K562 (cell line): Measurements from ENCODE around the gene RGS9BP. TPM values are rescaled to one million over a fixed set of nuclear protein-coding genes. Genes with fewer than 3 reads are reported as not detected.
A peak's percentile ranks its signal among the peaks of the same experiment; 100 is the strongest.
"Not testable (repeated sequence)": the region's sequence is repeated elsewhere in the genome, so short reads cannot be mapped to it uniquely, and the experiment has no call there.

Source experiments
- ATAC-seq: fragments of 200-7000 bp; cut with Tn5 transposase; 3 replicates; pipeline ENCODE4 v1.9.1; 2020; ENCODE audit warnings: moderate library complexity
- BruUV-seq: library from RNA; stranded (reverse); fragments of 400-500 nt; replicated peaks from 2 replicates; lab custom pipeline; 2021; lab: Mats Ljungman, UMichigan
- CTCF ChIA-PET: fragments of 300-600 bp; formaldehyde crosslinking; extraction: SDS; loops from one replicate; lab custom pipeline; 2021; ENCODE audit warnings: low intra/inter-chr PET ratio; lab: Yijun Ruan, JAX
- POLR2A ChIA-PET: fragments of 300-600, 350-650 bp; sonication (Branson Sonifier 250); formaldehyde crosslinking; extraction: SDS; loops from one replicate; lab custom pipeline; 2021; ENCODE audit warnings: antibody characterized with exemption, inconsistent platforms; lab: Yijun Ruan, JAX
- DNase-seq, 4 experiments: peaks; one replicate each; pipeline versions ENCODE4 v3.0.0 to v3.0.0-alpha.2; 2011 to 2018; ENCODE audit warnings: low spot score in 3 of 4, mixed read lengths in 3 of 4; ENCODE audit errors: extremely low read depth in 1 of 4
- FAIRE-seq: peaks from 2 replicates; lab custom pipeline; 2011; peaks lifted over from hg19 to GRCh38; lab: Jason Lieb, UNC
- H2AFZ ChIP-seq: 2 replicates; pipeline ENCODE4 v1.6.0; 2011; ENCODE audit warnings: low read depth, low read length, control low read depth, inconsistent platforms
- H3K27ac ChIP-seq: fragments of 200-600 bp; 3 replicates; pipeline ENCODE4 v1.8.0; 2011; ENCODE audit warnings: low read depth, mild to moderate bottlenecking, control low read depth, inconsistent platforms, low read length, moderate library complexity, mixed read lengths; ENCODE audit errors: extremely low read depth
- H3K27me3 ChIP-seq, 2 experiments: fragments of 300-600 bp in 1 of 2; 2 replicates in 1 of 2; 3 replicates in 1 of 2; pipeline versions ENCODE4 v1.6.0 to v1.8.0; 2011; ENCODE audit warnings: inconsistent platforms in 2 of 2, low read length in 2 of 2, mild to moderate bottlenecking in 1 of 2, mixed read lengths in 1 of 2, moderate library complexity in 1 of 2; ENCODE audit not compliant: control insufficient read depth in 2 of 2, insufficient read depth in 2 of 2
- H3K36me3 ChIP-seq: fragments of 300-600 bp; 3 replicates; pipeline ENCODE4 v1.8.0; 2011; ENCODE audit warnings: mild to moderate bottlenecking, low read length, inconsistent platforms; ENCODE audit not compliant: control insufficient read depth, insufficient read depth
- H3K4me1 ChIP-seq, 2 experiments: fragments of 200-600 bp in 1 of 2; replicated peaks in 1 of 2; 2 replicates in 1 of 2; 3 replicates in 1 of 2; pipeline versions ENCODE4 v1.5.1 to v1.8.0; 2011; ENCODE audit warnings: inconsistent platforms in 2 of 2, low read length in 2 of 2, mild to moderate bottlenecking in 1 of 2, mixed read lengths in 1 of 2, moderate library complexity in 1 of 2; ENCODE audit not compliant: control insufficient read depth in 2 of 2, insufficient read depth in 2 of 2
- H3K4me2 ChIP-seq: 2 replicates; pipeline ENCODE4 v1.6.1; 2011; ENCODE audit warnings: low read length, control low read depth, inconsistent platforms, mixed read lengths; ENCODE audit not compliant: insufficient read depth
- H3K4me3 ChIP-seq: fragments of 200-600 bp; sonication (generic), shearing (Covaris generic); 2 replicates; pipeline ENCODE4 v1.5.1; 2016; ENCODE audit warnings: control low read depth, inconsistent platforms
- H3K79me2 ChIP-seq: fragments of 200-600 bp; 3 replicates; pipeline ENCODE4 v1.8.0; 2011; ENCODE audit warnings: low read length, inconsistent platforms; ENCODE audit not compliant: control insufficient read depth, insufficient read depth
- H3K9ac ChIP-seq, 2 experiments: 2 replicates each; pipeline versions ENCODE4 v1.6.0 to v1.6.1; 2011; ENCODE audit warnings: low read depth in 2 of 2, low read length in 2 of 2, control low read depth in 1 of 2, inconsistent platforms in 1 of 2, mild to moderate bottlenecking in 1 of 2, mixed read lengths in 1 of 2; ENCODE audit not compliant: insufficient read depth in 1 of 2
- H3K9me1 ChIP-seq: one replicate; pipeline ENCODE4 v1.6.0; 2011; ENCODE audit warnings: inconsistent platforms, mild to moderate bottlenecking, low read length, moderate library complexity; ENCODE audit not compliant: control insufficient read depth, insufficient read depth
- H3K9me3 ChIP-seq: replicated peaks from 2 replicates; pipeline ENCODE4 v1.5.1; 2011; ENCODE audit warnings: low read depth, low read length, inconsistent platforms; ENCODE audit not compliant: control insufficient read depth, insufficient read depth
- H4K20me1 ChIP-seq: replicated peaks from 2 replicates; pipeline ENCODE4 v1.6.1; 2011; ENCODE audit warnings: low read length, inconsistent platforms, mixed read lengths; ENCODE audit not compliant: control insufficient read depth, insufficient read depth
- MEIS2 ChIP-seq: fragments of 450-650 bp; IDR thresholded peaks from 2 replicates; pipeline ENCODE4 v1.6.1; 2014; ENCODE audit warnings: mild to moderate bottlenecking; ENCODE audit not compliant: partially characterized antibody
- TEAD4 ChIP-seq, 2 experiments: sonication (generic) in 1 of 2; formaldehyde crosslinking in 1 of 2; IDR thresholded peaks; 2 replicates each; pipeline versions ENCODE4 v1.6.1 to v1.8.0; 2012 to 2022; ENCODE audit warnings: borderline replicate concordance in 1 of 2, inconsistent platforms in 1 of 2, low read length in 1 of 2, mild to moderate bottlenecking in 1 of 2, missing genetic modification reagents in 1 of 2
- whole genome bisulfite sequencing: fragments of 100-300 bp; shearing (Covaris generic); methylation state at CpG from one replicate; pipeline ENCODE4 v1.1.6; 2016; ENCODE audit warnings: low coverage, mixed read lengths; ENCODE audit not compliant: insufficient coverage; ENCODE audit errors: missing lambda C conversion rate; 5-methylcytosine and 5-hydroxymethylcytosine counted together
- in situ Hi-C: fragments of 300-500 bp; cut with MboI; formaldehyde crosslinking; loops from 4 replicates; pipeline ENCODE4 v1.15.0; 2018; ENCODE audit warnings: inconsistent platforms, mixed read lengths
- intact Hi-C: fragments of 100-400 bp; cut with micrococcal nuclease; formaldehyde crosslinking; loops from 2 replicates; pipeline ENCODE4 v1.14.2; 2022
- polyA plus RNA-seq, 8 experiments: library from polyadenylated mRNA; depleted of rRNA in 4 of 8; stranded (reverse) in 5 of 8; unstranded in 3 of 8; fragments of >200 nt; fragmentation: Nextera tagmentation in 2 of 8; fragmentation: Illumina TruSeq in 1 of 8; extraction: Ambion mirVana in 2 of 8; extraction: Trizol in 1 of 8; gene quantifications; 2 replicates each; pipeline versions ENCODE4 v1.2.1 to v1.2.3, GENCODE V29; 2011 to 2014; ENCODE audit warnings: inconsistent platforms in 1 of 8, missing spikeins in 1 of 8
- total RNA-seq, 7 experiments: library from RNA; depleted of rRNA in 6 of 7; stranded (reverse); fragments of >200 nt in 6 of 7; fragmentation: Illumina TruSeq in 2 of 7; extraction: Trizol in 2 of 7; gene quantifications; 2 replicates each; pipeline versions ENCODE4 v1.2.1 to v1.2.3, GENCODE V29; 2011 to 2021; ENCODE audit warnings: low replicate concordance in 1 of 7

Gene RGS9BP
- total and polyA plus RNA-seq, 9 of the 15 experiments (the other 6 are each of a cell fraction or from before 2014, with no cell fraction given) = 0.03 to 1.3 (median 0.49) TPM

DNA sequence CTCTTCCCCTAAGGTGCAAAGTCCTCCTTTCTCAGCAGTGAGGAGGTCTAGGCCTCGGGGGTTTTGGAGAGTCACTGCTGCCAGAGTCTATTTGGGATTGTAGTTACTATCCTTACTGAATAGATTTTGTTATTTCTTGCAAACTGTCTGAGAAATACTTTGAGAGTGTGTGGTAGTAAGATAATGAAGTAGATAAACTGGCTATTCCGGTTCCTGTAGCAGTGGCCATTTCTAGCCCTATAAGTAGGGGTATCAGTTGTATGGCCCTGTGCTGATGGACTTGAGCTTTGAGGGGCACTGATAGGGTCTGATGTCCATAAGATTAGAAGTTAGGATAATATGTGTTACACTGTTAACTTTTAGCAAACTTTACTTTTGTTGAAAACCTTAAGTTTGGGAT, 18.7 kb downstream of the RGS9BP start:
- FAIRE-seq, CTCF ChIA-PET: not testable (repeated sequence)
- 40% methylated on average over 2 of the region's 2 CpGs for WGBS

DNA sequence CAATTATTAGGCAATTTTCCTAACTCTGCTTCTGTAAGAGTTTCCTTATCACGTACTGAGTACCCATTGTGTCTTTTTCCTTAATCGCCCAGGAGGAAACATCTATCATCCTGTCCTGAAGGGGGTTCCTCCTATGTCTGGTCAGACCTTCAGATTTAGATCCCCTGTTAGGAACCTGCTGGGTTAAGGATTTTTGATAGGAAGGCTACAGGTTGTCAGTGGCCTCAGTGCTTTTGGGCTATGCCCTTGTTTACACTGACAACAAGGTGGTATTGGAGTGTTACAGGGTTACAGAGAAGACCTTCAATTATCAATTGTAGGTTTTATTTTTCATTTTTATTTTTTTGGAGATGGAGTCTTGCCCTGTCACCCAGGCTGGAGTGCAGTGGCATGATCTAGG, 19.2 kb downstream of the RGS9BP start:
- DNase-seq, in situ Hi-C loops, H3K27me3 ChIP-seq, POLR2A ChIA-PET, H4K20me1 ChIP-seq, H2AFZ ChIP-seq, H3K4me3 ChIP-seq, ATAC-seq, CTCF ChIA-PET, H3K27ac ChIP-seq, H3K9ac ChIP-seq, FAIRE-seq, BruUV-seq, H3K9me1 ChIP-seq: not testable (repeated sequence)
- peak; percentile 35 for TF ChIP-seq MEIS2
- peaks cover 91% of the 10 kb centered on the region for H3K79me2 ChIP-seq
- H3K4me2 ChIP-seq = peak overlapping the region; percentile 96
- H3K36me3 ChIP-seq = peaks cover 59% of the 10 kb centered on the region
- WGBS = 30% methylated on average over 2 of the region's 2 CpGs
- intact Hi-C loops = loop anchor here (10.0 kb wide), 1 partner anchor 280 kb away; the partner anchor contains the start of genes CEP89 and FAAP24
- H3K4me1 ChIP-seq = peaks cover 2 to 21% of the 10 kb centered on the region in 2 experiments; a peak in 3 of 5 replicates
- peaks cover 29% of the 10 kb centered on the region for H3K9me3 ChIP-seq

More for the DNA sequence above, 18.7 kb downstream of the RGS9BP start:
- POLR2A ChIA-PET = interaction anchor here (0.6 kb wide), 1 partner anchor 21 kb away, joined by 3 read pairs; no protein-coding TSS in a partner anchor
- H3K27me3 ChIP-seq; H3K9me1 ChIP-seq; H2AFZ ChIP-seq; DNase-seq; BruUV-seq; ATAC-seq; H4K20me1 ChIP-seq; in situ Hi-C loops; H3K9ac ChIP-seq; TF ChIP-seq TEAD4 (IDR thresholded peaks at IDR 0.05; ENCODE audit: low read length): not testable (repeated sequence)
- Histone ChIP-seq H3K4me2 (peak overlapping the region; percentile 96), H3K4me3 (peak overlapping the region; percentile 73), H3K27ac (peak overlapping the region; percentile 38; the same call in 2 of the 3 replicates), H3K9me3 (peaks cover 28% of the 10 kb centered on the region), H3K36me3 (peaks cover 53% of the 10 kb centered on the region), H3K79me2 (peaks cover 93% of the 10 kb centered on the region), H3K4me1 (peaks cover 7 to 21% of the 10 kb centered on the region in 2 experiments; a peak in 4 of 5 replicates)
- intact Hi-C loops = loop anchor here (10.0 kb wide), 1 partner anchor 280 kb away; the partner anchor contains the start of genes CEP89 and FAAP24
- TF ChIP-seq TEAD4 (CRISPR knock-in tag; IDR thresholded peaks at IDR 0.05; ENCODE audit: borderline replicate concordance) = 0 out of 2 replicates have a peak, but pooled peaks have one; percentile 1

DNA sequence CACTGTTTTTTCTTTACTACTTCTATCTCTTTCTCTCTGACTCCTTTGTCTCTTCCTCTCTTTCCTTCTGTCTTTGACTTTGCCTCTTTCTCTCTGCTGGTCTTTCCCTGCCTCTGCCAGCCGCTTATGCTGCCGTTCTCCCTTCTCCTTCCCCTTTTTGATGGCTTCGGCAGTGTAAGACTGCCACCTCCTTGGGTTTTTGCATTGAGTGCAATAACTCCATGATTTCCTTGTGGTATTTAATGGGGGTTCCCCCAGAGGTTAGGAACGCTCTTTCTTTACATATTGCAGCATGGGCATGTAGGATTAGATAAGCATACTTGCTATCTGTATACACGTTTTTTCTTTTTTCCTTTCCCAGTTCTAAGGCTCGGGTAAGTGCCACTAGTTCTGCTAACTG, 19.9 kb downstream of the RGS9BP start:
- in situ Hi-C loops, POLR2A ChIA-PET, H3K27me3 ChIP-seq, H2AFZ ChIP-seq, CTCF ChIA-PET, ATAC-seq, H3K4me2 ChIP-seq, H3K9me1 ChIP-seq, H3K27ac ChIP-seq, DNase-seq, H4K20me1 ChIP-seq, FAIRE-seq, H3K9ac ChIP-seq, BruUV-seq, H3K4me3 ChIP-seq: not testable (repeated sequence)
- Histone ChIP-seq H3K9me3 (peaks cover 29% of the 10 kb centered on the region), H3K79me2 (peaks cover 87% of the 10 kb centered on the region), H3K4me1 (peaks cover 0 to 19% of the 10 kb centered on the region in 2 experiments; a peak in 3 of 5 replicates), H3K36me3 (peaks cover 65% of the 10 kb centered on the region)
- intact Hi-C loops = loop anchor here (10.0 kb wide), 1 partner anchor 279 kb away; the partner anchor contains the start of genes CEP89 and FAAP24
- 66% methylated on average over 6 of the region's 6 CpGs for WGBS
